OCI-M1 (cell line): ENCODE measurements around the gene RTCA.
"Not testable (repeated sequence)": the region's sequence is repeated elsewhere in the genome, so short reads cannot be mapped to it uniquely, and the experiment has no call there.

Source experiments
- DNase-seq: peaks from one replicate; lab custom pipeline; 2025; lab: John Stamatoyannopoulos, UW

Gene RTCA

DNA sequence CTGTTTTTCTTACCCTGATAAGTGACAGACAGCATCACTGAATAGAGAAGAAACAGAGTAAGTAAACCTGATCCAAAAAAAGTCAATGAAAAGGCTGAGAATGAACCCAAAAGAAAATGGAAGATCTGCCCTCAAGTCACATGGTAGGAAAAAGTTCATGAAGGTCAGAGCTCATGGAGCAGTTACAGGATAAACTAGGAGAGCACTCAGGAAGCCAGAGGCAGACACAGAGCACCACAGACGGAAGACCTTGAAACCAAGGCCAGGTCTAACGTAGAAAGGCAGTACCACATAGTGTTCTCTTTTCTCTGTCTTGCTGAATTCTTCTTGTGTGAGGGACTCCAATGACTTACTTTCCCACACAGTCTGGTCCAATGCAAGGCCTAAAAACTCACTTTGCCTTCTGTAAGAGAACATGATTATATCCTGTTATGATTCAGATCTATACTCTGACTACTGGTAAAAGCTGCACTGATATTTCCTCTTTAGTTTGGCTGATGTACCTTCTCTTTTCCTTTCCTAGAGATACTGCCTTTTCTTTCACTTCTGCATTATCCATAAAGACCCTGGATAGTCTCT is 40.8 kb downstream of the RTCA start:
- DNase-seq, result no peak

GRCh38 chr1:100308777-100309176 is 42.8 kb downstream of the RTCA start:
- no peak for DNase-seq

GRCh38 chr1:100309863-100310262 is 43.8 kb downstream of the RTCA start:
- DNase-seq, result no peak

GRCh38 chr1:100313382-100313781 is 47.4 kb downstream of the RTCA start:
- DNase-seq, result no peak

GRCh38 chr1:100316622-100317021 is 50.6 kb downstream of the RTCA start:
- no peak for DNase-seq

DNA sequence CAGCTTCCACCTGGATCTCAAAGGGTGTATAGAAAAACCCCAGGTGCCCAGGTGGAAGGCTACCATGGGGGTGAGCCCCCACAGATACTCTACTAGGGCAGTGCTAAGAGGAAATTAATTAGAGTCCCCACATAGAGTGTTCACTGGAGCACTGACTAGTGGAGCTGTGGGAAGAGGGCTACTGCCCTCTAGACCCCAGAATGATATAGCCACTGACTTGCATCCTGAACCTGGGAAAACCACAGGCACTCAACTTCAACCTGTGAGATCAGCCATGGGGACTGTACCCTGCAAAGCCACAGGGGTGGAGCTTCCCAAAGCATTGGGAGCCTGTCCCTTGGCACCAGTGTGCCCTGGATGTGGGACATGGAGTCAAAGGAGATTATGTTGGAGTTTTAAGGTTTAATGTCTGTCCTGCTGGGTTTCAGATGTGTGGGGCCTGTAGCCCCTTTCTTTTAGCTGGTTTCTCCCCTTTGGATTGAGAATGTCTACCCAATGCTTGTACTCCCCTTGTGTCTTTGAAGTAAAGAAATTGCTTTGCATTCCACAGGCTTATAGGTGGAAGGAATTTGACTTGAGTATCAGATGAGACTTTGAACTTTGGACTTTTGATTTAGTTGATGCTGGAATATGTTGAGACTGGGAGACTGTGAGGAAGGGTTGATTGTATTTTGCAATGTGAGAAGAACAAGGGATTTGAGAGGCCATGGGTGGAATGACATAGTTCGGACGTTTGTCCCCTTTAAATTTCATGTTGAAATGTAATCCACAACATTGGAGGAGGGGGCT is 54.5 kb downstream of the RTCA start:
- DNase-seq, result no peak

DNA sequence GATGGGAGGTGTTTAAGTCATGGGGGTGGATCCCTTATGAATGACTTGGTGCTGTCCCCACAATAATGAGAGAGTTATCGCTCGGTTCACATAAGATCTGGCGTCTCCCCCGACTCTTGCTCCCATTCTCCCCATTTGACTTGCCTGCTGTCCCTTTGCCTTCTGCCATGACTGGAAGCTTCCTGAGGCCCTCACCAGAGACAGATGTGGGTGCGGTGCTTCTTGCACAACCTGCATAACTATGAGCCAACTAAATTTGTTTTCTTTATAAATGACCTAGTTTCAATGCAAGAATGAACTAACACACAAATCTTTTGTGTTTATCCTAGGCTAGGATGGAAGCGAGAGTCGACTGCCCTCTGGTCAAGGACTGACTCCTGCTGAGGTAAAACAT is 55.1 kb downstream of the RTCA start:
- DNase-seq, result no peak

- DNase-seq, result no peak
These were observed 55.5 kb downstream of the RTCA start for GRCh38 chr1:100321506-100321905.

- DNase-seq, result peak; percentile 67
These were observed 56.6 kb downstream of the RTCA start for GRCh38 chr1:100322436-100323211.

- peak; percentile 52 for DNase-seq
These were observed 57.5 kb downstream of the RTCA start for GRCh38 chr1:100323419-100324106.

- peak; percentile 56 for DNase-seq
These were observed 59.7 kb downstream of the RTCA start for GRCh38 chr1:100325415-100326324.

GRCh38 chr1:100326325-100326670 is 60.3 kb downstream of the RTCA start:
- DNase-seq, result not testable (repeated sequence)

- peak; percentile 73 for DNase-seq
These were observed 62.1 kb downstream of the RTCA start for GRCh38 chr1:100328133-100328532.

DNA sequence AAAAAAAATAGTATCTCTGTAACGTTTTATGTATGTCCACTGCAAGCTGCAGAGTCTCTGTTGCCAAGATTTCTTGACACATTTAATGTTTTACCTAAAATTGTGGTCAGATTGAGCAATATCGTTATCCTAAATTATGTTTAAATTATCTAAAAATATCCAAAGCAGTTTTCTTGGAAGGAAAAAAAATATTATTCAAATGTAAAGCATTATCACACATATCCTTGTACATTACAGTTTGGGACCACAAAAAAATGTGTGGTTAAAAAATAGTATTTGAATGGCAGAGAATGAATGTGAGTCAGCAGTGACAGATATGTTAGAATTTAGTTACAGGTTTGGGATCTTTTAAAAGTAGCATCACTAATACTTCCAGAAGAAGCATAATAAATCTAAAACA is 65.1 kb downstream of the RTCA start:
- peak; percentile 54 for DNase-seq

DNA sequence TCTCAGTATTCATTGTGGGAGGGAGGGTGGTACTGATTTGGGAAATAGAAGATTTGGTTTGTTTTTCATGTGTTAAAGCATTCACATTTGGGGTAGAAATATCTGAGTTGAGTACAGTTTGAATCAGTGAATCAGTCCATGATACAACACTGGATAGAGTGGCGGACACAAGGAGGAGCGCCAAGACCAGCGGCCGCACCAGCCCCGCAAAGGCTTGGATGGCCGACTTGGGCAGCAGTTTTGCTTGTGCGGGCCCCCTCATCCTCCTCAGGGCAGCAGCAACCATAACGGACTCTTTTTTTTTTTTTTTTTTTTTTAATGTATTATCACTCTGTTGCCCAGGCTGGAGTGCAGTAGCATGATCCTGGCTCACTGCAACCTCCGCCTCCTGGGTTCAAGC is 66.3 kb downstream of the RTCA start:
- DNase-seq, result no peak

GRCh38 chr1:100335436-100335835 is 69.4 kb downstream of the RTCA start:
- DNase-seq, result peak; percentile 55

- peak; percentile 21 for DNase-seq
These were observed 71.9 kb downstream of the RTCA start for GRCh38 chr1:100337878-100338277.

DNA sequence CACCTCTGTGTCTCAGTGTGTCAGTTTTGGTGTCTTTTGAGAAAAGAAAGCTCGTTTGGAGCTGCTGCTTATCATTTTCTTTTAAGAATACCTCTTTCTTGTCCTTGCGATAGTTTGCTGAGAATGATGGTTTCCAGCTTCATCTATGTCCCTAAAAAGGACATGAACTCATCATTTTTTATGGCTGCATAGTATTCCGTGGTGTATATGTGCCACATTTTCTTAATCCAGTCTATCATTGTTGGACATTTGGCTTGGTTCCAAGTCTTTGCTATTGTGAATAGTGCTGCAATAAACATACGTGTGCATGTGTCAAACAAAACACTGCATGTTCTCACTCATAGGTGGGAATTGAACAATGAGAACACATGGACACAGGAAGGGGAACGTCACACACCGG is 73.7 kb downstream of the RTCA start:
- not testable (repeated sequence) for DNase-seq

GRCh38 chr1:100340494-100340893 is 74.5 kb downstream of the RTCA start:
- DNase-seq, result no peak

DNA sequence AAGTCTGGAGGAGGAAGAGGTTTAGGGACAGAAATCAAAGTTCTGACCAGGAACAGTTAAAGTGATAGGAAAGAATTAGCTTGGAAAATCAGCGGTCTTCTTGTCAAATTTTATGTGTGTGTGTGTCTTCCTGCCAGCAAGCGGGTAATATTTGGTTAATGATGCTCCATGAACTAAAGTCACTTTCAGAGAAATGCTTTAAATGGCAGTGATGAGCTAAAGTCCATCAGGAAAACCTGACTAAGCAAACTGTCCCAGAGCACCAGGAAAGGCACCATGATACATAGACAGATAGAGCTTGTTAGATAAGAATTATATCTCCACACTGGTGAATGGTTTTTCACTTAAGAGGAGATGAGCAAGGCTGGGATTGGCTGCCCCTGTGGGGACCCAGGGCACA is 76.3 kb downstream of the RTCA start:
- no peak for DNase-seq
